Measurements from ENCODE around the gene ATP6V1C2. TPM values are rescaled to one million over a fixed set of nuclear protein-coding genes. Genes with fewer than 3 reads are reported as not detected.

ATP6V1C2 gene
- total and polyA plus RNA-seq, 9 of the 15 experiments (the other 6 are each of a cell fraction or from before 2014, with no cell fraction given): 0.01 to 0.31 (median 0.10) TPM; not detected in 4

DNA sequence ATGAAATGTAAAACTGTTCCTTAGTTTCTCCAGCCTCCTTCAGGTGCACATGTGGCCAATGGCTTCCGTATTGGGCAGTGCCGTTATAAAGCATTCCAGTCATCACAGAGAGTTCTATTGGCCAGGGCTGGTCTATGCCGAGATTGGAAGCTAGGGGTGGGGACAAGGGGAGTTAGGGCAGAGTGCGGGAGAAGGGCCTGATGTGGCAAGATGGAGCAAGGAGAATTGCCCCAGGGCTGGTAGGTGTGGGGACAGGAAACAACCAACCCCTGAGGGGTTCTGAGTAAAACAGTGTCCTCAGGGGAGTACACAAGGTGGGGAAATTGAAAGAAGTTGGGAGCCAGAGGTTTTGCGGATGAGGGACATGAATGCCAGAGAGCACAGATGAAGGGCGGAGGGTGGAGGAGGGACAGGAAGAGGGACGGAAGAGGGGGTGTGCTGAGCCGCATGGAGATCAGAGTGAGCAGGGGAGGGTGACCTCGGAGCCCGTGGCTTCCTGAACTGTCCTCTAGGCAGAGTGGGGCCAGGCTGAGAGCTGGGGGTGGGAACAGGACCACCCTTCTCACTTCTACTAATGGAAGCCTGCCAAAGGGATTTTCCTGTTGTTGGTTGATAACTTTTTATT, 9.1 kb upstream of the ATP6V1C2 start:
- Histone ChIP-seq H3K79me2 (ENCODE audit: control insufficient read depth, insufficient read depth, low read length) (no peaks in the 10 kb centered on the region), H3K4me1 (replicated peaks in 1 of 2; ENCODE audit: control insufficient read depth in 2 of 2, insufficient read depth in 2 of 2, low read length in 2 of 2) (no peaks in the 10 kb centered on the region; a peak in 1 of 5 replicates), H3K36me3 (ENCODE audit: control insufficient read depth, insufficient read depth, low read length) (no peaks in the 10 kb centered on the region), H3K9me1 (ENCODE audit: control insufficient read depth, insufficient read depth, low read length) (no peaks in the 10 kb centered on the region), H3K9ac (ENCODE audit: insufficient read depth in 1 of 2, low read depth in 2 of 2, low read length in 2 of 2) (peak overlapping the region in 1 of 2 experiments; percentile 24; a peak in 1 of 4 replicates), H3K9me3 (replicated peaks; ENCODE audit: control insufficient read depth, insufficient read depth, low read depth, low read length) (no peaks in the 10 kb centered on the region), H3K4me3 (no peak overlapping the region), H3K27me3 (ENCODE audit: control insufficient read depth in 2 of 2, insufficient read depth in 2 of 2, low read length in 2 of 2) (peaks cover 37 to 69% of the 10 kb centered on the region in 2 experiments), H3K4me2 (ENCODE audit: insufficient read depth, low read length) (no peak overlapping the region), H4K20me1 (replicated peaks; ENCODE audit: control insufficient read depth, insufficient read depth, low read length) (no peaks in the 10 kb centered on the region; the same call in 1 of the 2 replicates), H2AFZ (ENCODE audit: low read depth, low read length) (0 out of 2 replicates have a peak overlapping the region, but pooled peaks have one; percentile 17), H3K27ac (ENCODE audit: extremely low read depth, low read depth, low read length) (no peak overlapping the region)
- ChIA-PET POLR2A (interaction anchor here (0.6 kb wide), 2 partner anchors 15 kb away, joined by 3 read pairs; no protein-coding TSS in a partner anchor), CTCF (ENCODE audit: low intra/inter-chr PET ratio) (no interaction called here)
- ATAC-seq: peak; percentile 73
- peak; percentile 85 for TF ChIP-seq ZNF263 (CRISPR knock-in tag; IDR thresholded peaks at IDR 0.05; ENCODE audit: borderline replicate concordance)
- 0 out of 2 replicates have a peak, but pooled peaks have one; percentile 45 for TF ChIP-seq ETV1 (tag; conservative IDR thresholded peaks at IDR 0.05; ENCODE audit: low read depth)
- TF ChIP-seq, protein P1, sequence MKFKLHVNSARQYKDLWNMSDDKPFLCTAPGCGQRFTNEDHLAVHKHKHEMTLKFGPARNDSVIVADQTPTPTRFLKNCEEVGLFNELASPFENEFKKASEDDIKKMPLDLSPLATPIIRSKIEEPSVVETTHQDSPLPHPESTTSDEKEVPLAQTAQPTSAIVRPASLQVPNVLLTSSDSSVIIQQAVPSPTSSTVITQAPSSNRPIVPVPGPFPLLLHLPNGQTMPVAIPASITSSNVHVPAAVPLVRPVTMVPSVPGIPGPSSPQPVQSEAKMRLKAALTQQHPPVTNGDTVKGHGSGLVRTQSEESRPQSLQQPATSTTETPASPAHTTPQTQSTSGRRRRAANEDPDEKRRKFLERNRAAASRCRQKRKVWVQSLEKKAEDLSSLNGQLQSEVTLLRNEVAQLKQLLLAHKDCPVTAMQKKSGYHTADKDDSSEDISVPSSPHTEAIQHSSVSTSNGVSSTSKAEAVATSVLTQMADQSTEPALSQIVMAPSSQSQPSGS (CRISPR knock-in tag; IDR thresholded peaks at IDR 0.05): no peak
- no peak for TF ChIP-seq ZNF830 (CRISPR knock-in tag; IDR thresholded peaks at IDR 0.05)
- in situ Hi-C loops (cut with MboI) (no loop called here), intact Hi-C loops (cut with micrococcal nuclease) (no loop called here)
- BruUV-seq (replicated peaks): no TSS peak
- under 1% methylated on average over 10 of the region's 10 CpGs for WGBS (ENCODE audit: insufficient coverage, low coverage, missing lambda C conversion rate)
- FAIRE-seq: no peak
- peak in 1 of 4 experiments; percentile 21 for DNase-seq (ENCODE audit: extremely low read depth in 1 of 4, low spot score in 3 of 4)

Data from K562 (cell line).